K562 (cell line): Measurements from ENCODE around the gene HSP90AA1. TPM values are rescaled to one million over a fixed set of nuclear protein-coding genes. Genes with fewer than 3 reads are reported as not detected.
A peak's percentile ranks its signal among the peaks of the same experiment; 100 is the strongest.

Source experiments
- CTCF ChIP-seq, 3 experiments: IDR thresholded peaks in 2 of 3; conservative IDR thresholded peaks in 1 of 3; 2 replicates each; pipeline ENCODE4 v1.5.1; 2011 to 2012; ENCODE audit warnings: low read length in 3 of 3, mild to moderate bottlenecking in 3 of 3, control low read depth in 2 of 3, improper control_type of control experiment in 1 of 3, inconsistent platforms in 1 of 3, low read depth in 1 of 3, mixed read lengths in 1 of 3, moderate library complexity in 1 of 3; ENCODE audit not compliant: insufficient read depth in 2 of 3
- CTCFL ChIP-seq: IDR thresholded peaks from 2 replicates; pipeline ENCODE4 v1.6.1; 2011; ENCODE audit warnings: borderline replicate concordance, low read depth, mild to moderate bottlenecking, moderate library complexity, low read length; ENCODE audit not compliant: insufficient read depth, poor library complexity, severe bottlenecking
- DPF2 ChIP-seq: fragments of 450-650 bp; IDR thresholded peaks from 2 replicates; pipeline ENCODE4 v1.6.1; 2016
- ELF1 ChIP-seq: fragments of 200-800 bp; sonication (Bioruptor generic); IDR thresholded peaks from 2 replicates; pipeline ENCODE4 v1.6.1; 2016; ENCODE audit warnings: missing genetic modification characterization, missing compliant biosample characterization
- GTF2B ChIP-seq: IDR thresholded peaks from 2 replicates; pipeline ENCODE4 v1.6.1; 2011; ENCODE audit not compliant: insufficient read length; ENCODE audit errors: extremely low read depth
- IRF2 ChIP-seq: sonication (generic); formaldehyde crosslinking; IDR thresholded peaks from 2 replicates; pipeline ENCODE4 v1.8.1; 2022; ENCODE audit warnings: mild to moderate bottlenecking, missing genetic modification reagents
- MBD2 ChIP-seq: sonication (generic); IDR thresholded peaks from 2 replicates; pipeline ENCODE4 v1.6.1; 2016; ENCODE audit warnings: low read depth, borderline replicate concordance
- PPARD ChIP-seq: fragments of 250-450 bp; sonication (Bioruptor Pico); IDR thresholded peaks from 2 replicates; pipeline ENCODE4 v1.8.0; 2022; ENCODE audit warnings: inconsistent platforms, mild to moderate bottlenecking, moderate library complexity
- PURB ChIP-seq: sonication (generic); formaldehyde crosslinking; IDR thresholded peaks from 2 replicates; pipeline ENCODE4 v1.9.0; 2021; ENCODE audit warnings: low read depth, mild to moderate bottlenecking, missing genetic modification reagents
- SMARCA4 ChIP-seq: fragments of 450-650 bp; IDR thresholded peaks from 2 replicates; pipeline ENCODE4 v1.6.1; 2016
- SMARCA5 ChIP-seq: fragments of 450-650 bp; IDR thresholded peaks from 2 replicates; pipeline ENCODE4 v1.6.1; 2016
- SP2 ChIP-seq: IDR thresholded peaks from 2 replicates; pipeline ENCODE4 v1.6.1; 2011; ENCODE audit warnings: mild to moderate bottlenecking, low read depth, low read length, moderate library complexity; ENCODE audit not compliant: poor library complexity, severe bottlenecking; ENCODE audit errors: extremely low read depth
- TAF9B ChIP-seq: fragments of 450-650 bp; IDR thresholded peaks from 2 replicates; pipeline ENCODE4 v1.6.1; 2018; ENCODE audit warnings: mild to moderate bottlenecking; ENCODE audit not compliant: partially characterized antibody
- YY1 ChIP-seq, 3 experiments: IDR thresholded peaks; 2 replicates each; pipeline ENCODE4 v1.6.1; 2011; ENCODE audit warnings: low read length in 2 of 3, mild to moderate bottlenecking in 2 of 3, moderate library complexity in 2 of 3, borderline replicate concordance in 1 of 3, control low read depth in 1 of 3, low read depth in 1 of 3; ENCODE audit not compliant: insufficient read depth in 3 of 3, insufficient replicate concordance in 2 of 3, control insufficient read depth in 1 of 3, insufficient read length in 1 of 3; ENCODE audit errors: extremely low read depth in 1 of 3
- ZNF384 ChIP-seq: IDR thresholded peaks from 2 replicates; pipeline ENCODE4 v1.6.1; 2012; ENCODE audit warnings: low read depth, low read length, improper control_type of control experiment
- ZSCAN29 ChIP-seq: fragments of 450-650 bp; IDR thresholded peaks from 2 replicates; pipeline ENCODE4 v1.6.1; 2017
- polyA plus RNA-seq, 8 experiments: library from polyadenylated mRNA; depleted of rRNA in 4 of 8; stranded (reverse) in 5 of 8; unstranded in 3 of 8; fragments of >200 nt; fragmentation: Nextera tagmentation in 2 of 8; fragmentation: Illumina TruSeq in 1 of 8; extraction: Ambion mirVana in 2 of 8; extraction: Trizol in 1 of 8; gene quantifications; 2 replicates each; pipeline versions ENCODE4 v1.2.1 to v1.2.3, GENCODE V29; 2011 to 2014; ENCODE audit warnings: inconsistent platforms in 1 of 8, missing spikeins in 1 of 8
- total RNA-seq, 7 experiments: library from RNA; depleted of rRNA in 6 of 7; stranded (reverse); fragments of >200 nt in 6 of 7; fragmentation: Illumina TruSeq in 2 of 7; extraction: Trizol in 2 of 7; gene quantifications; 2 replicates each; pipeline versions ENCODE4 v1.2.1 to v1.2.3, GENCODE V29; 2011 to 2021; ENCODE audit warnings: low replicate concordance in 1 of 7
- TF ChIP-seq, protein P1 (sequence below), 2 experiments: fragments of 450-650 bp; conservative IDR thresholded peaks; 2 replicates each; pipeline ENCODE4 v1.6.1; 2017; ENCODE audit warnings: mild to moderate bottlenecking in 2 of 2, moderate library complexity in 2 of 2
- TF ChIP-seq, protein P2 (sequence below): fragments of 450-650 bp; formaldehyde crosslinking; IDR thresholded peaks from 2 replicates; pipeline ENCODE4 v1.4.0; 2020; ENCODE audit warnings: mild to moderate bottlenecking, moderate library complexity

HSP90AA1 gene
- total and polyA plus RNA-seq, 9 of the 15 experiments (the other 6 are each of a cell fraction or from before 2014, with no cell fraction given): 377 to 1,731 (median 879) TPM

DNA sequence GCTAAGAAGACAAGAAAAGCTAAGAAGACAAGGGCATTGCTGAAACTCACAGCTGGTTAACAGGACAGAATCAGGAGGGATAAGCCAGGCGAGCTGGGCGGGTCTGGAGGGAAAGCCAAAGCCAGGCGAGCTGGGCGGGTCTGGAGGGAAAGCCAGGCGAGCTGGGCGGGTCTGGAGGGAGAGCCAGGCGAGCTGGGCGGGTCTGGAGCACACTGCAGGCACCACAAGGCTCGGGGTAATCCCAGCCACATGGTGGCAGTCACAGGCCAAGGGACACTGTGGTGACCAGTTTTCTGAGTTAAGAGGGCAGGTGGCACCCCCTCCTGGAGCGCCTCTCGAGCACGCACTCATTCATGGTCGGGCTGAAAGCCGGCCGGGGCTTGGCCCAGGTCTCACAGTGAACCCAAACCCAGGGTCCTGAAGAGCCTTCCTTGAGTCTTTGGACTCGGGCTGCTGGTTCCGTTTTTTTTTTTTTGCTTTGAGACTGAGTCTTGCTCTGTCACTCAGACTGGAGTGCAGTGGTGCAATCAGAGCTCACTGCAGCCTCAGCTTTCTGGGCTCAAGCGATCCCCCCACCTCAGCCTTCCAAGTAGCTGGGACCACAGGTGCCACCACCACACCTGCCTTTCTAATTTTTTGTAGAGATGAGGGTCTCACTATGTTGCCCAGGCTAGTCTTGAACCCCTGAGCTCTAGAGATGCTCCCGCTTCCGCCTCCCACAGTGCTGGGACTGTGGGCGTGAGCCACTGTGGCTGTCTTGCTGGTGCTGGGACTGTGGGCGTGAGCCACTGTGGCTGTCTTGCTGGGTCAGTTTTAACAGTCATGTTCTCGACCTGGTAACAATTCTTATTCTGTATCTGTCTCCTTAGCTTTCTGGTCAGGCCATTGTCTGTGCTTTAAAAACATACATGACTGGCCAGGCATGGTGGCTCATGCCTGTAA, 40.2 kb downstream of the HSP90AA1 start (continued):
- TF ChIP-seq CTCF (IDR thresholded peaks at IDR 0.05 in 2 of 3, conservative IDR thresholded peaks at IDR 0.05 in 1 of 3; ENCODE audit: insufficient read depth in 2 of 3, low read depth in 1 of 3, low read length in 3 of 3) (peak; percentile 72 to 98 (median 95)), SP2 (no peak), ZNF384 (no peak), YY1 (IDR thresholded peaks at IDR 0.05; ENCODE audit: borderline replicate concordance in 1 of 3, control insufficient read depth in 1 of 3, extremely low read depth in 1 of 3, insufficient read depth in 3 of 3, insufficient read length in 1 of 3, insufficient replicate concordance in 2 of 3, low read depth in 1 of 3, low read length in 2 of 3) (peak in 1 of 3 experiments; percentile 17), SMARCA4 (no peak), TAF9B (no peak), SMARCA5 (no peak), PURB (CRISPR knock-in tag) (no peak), DPF2 (0 out of 2 replicates have a peak, but pooled peaks have one; percentile 25), ELF1 (no peak), PPARD (CRISPR knock-in tag) (no peak), ZSCAN29 (no peak), CTCFL (peak; percentile 67), MBD2 (no peak), IRF2 (CRISPR knock-in tag) (no peak), GTF2B (no peak)
- TF ChIP-seq, protein P1, sequence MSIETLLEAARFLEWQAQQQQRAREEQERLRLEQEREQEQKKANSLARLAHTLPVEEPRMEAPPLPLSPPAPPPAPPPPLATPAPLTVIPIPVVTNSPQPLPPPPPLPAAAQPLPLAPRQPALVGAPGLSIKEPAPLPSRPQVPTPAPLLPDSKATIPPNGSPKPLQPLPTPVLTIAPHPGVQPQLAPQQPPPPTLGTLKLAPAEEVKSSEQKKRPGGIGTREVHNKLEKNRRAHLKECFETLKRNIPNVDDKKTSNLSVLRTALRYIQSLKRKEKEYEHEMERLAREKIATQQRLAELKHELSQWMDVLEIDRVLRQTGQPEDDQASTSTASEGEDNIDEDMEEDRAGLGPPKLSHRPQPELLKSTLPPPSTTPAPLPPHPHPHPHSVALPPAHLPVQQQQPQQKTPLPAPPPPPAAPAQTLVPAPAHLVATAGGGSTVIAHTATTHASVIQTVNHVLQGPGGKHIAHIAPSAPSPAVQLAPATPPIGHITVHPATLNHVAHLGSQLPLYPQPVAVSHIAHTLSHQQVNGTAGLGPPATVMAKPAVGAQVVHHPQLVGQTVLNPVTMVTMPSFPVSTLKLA (conservative IDR thresholded peaks at IDR 0.05): peak; percentile 54 to 71; a peak in 3 of 4 replicates
- TF ChIP-seq, protein P2, sequence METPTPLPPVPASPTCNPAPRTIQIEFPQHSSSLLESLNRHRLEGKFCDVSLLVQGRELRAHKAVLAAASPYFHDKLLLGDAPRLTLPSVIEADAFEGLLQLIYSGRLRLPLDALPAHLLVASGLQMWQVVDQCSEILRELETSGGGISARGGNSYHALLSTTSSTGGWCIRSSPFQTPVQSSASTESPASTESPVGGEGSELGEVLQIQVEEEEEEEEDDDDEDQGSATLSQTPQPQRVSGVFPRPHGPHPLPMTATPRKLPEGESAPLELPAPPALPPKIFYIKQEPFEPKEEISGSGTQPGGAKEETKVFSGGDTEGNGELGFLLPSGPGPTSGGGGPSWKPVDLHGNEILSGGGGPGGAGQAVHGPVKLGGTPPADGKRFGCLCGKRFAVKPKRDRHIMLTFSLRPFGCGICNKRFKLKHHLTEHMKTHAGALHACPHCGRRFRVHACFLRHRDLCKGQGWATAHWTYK (CRISPR knock-in tag): no peak
